Endothelial cell of umbilical vein (primary cell): Measurements from ENCODE around the gene DUSP2. TPM values are rescaled to one million over a fixed set of nuclear protein-coding genes. Genes with fewer than 3 reads are reported as not detected.

ENCODE experiments used
- BruUV-seq: library from RNA; stranded (reverse); fragments of 400-500 nt; replicated peaks from 2 replicates; lab custom pipeline; 2021; lab: Mats Ljungman, UMichigan
- CTCF ChIA-PET: fragments of 300-600, 350-600 bp; sonication (Branson Sonifier 250); formaldehyde crosslinking; loops from one replicate; lab custom pipeline; 2021; ENCODE audit warnings: antibody characterized with exemption, inconsistent platforms; lab: Charles Lee
- POLR2A ChIA-PET: fragments of 300-600, 350-600 bp; sonication (Branson Sonifier 250); formaldehyde crosslinking; loops from one replicate; lab custom pipeline; 2021; ENCODE audit warnings: antibody characterized with exemption, inconsistent platforms; lab: Charles Lee
- DNase-seq: peaks from one replicate; pipeline ENCODE4 v3.0.0-alpha.2; 2011; ENCODE audit warnings: low read depth, low spot score
- FAIRE-seq: peaks from 2 replicates; lab custom pipeline; 2011; peaks lifted over from hg19 to GRCh38; lab: Jason Lieb, UNC
- H2AFZ ChIP-seq: 2 replicates; pipeline ENCODE4 v1.6.0; 2012; ENCODE audit warnings: low read depth, low read length, control low read depth, inconsistent platforms
- H3K27ac ChIP-seq: 2 replicates; pipeline ENCODE4 v1.5.1; 2011; ENCODE audit warnings: low read depth, mild to moderate bottlenecking, control low read depth, low read length, moderate library complexity; ENCODE audit not compliant: insufficient read depth
- H3K27me3 ChIP-seq, 2 experiments: 2 replicates each; pipeline versions ENCODE4 v1.6.0 to v1.6.1; 2011; ENCODE audit warnings: low read length in 2 of 2, mixed read lengths in 1 of 2; ENCODE audit not compliant: control insufficient read depth in 2 of 2, insufficient read depth in 2 of 2
- H3K36me3 ChIP-seq, 2 experiments: 2 replicates in 1 of 2; 3 replicates in 1 of 2; pipeline ENCODE4 v1.5.1; 2011; ENCODE audit warnings: low read length in 2 of 2, mild to moderate bottlenecking in 1 of 2, moderate library complexity in 1 of 2; ENCODE audit not compliant: control insufficient read depth in 2 of 2, insufficient read depth in 2 of 2; ENCODE audit errors: extremely low read depth in 1 of 2
- H3K4me1 ChIP-seq: 3 replicates; pipeline ENCODE4 v1.5.1; 2011; ENCODE audit warnings: mild to moderate bottlenecking, low read length; ENCODE audit not compliant: control insufficient read depth, insufficient read depth; ENCODE audit errors: extremely low read depth
- H3K4me2 ChIP-seq: 2 replicates; pipeline ENCODE4 v1.6.1; 2011; ENCODE audit warnings: low read length, control low read depth, mixed read lengths; ENCODE audit not compliant: insufficient read depth
- H3K4me3 ChIP-seq, 3 experiments: fragments of 200-600 bp in 1 of 3; sonication (generic), shearing (Covaris generic) in 1 of 3; replicated peaks in 1 of 3; 2 replicates each; pipeline ENCODE4 v1.5.1; 2011 to 2016; ENCODE audit warnings: control low read depth in 3 of 3, low read length in 3 of 3, mild to moderate bottlenecking in 2 of 3, inconsistent platforms in 1 of 3, low read depth in 1 of 3, moderate library complexity in 1 of 3; ENCODE audit not compliant: insufficient read depth in 1 of 3
- H3K79me2 ChIP-seq: 2 replicates; pipeline ENCODE4 v1.6.0; 2012; ENCODE audit warnings: low read length, inconsistent platforms; ENCODE audit not compliant: control insufficient read depth, insufficient read depth
- H3K9ac ChIP-seq: replicated peaks from 2 replicates; pipeline ENCODE3; 2011; ENCODE audit warnings: low read length, control low read depth; ENCODE audit not compliant: insufficient read depth; ENCODE audit errors: extremely low read depth
- H3K9me1 ChIP-seq: replicated peaks from 3 replicates; pipeline ENCODE4 v1.6.0; 2011; ENCODE audit warnings: mild to moderate bottlenecking, low read length; ENCODE audit not compliant: control insufficient read depth, insufficient read depth; ENCODE audit errors: extremely low read depth
- H3K9me3 ChIP-seq: replicated peaks from 2 replicates; pipeline ENCODE4 v1.5.1; 2012; ENCODE audit warnings: low read length, inconsistent platforms; ENCODE audit not compliant: control insufficient read depth, insufficient read depth
- H4K20me1 ChIP-seq: replicated peaks from 2 replicates; pipeline ENCODE3; 2011; ENCODE audit warnings: mild to moderate bottlenecking, low read length; ENCODE audit not compliant: control insufficient read depth, insufficient read depth; ENCODE audit errors: extremely low read depth
- CTCF ChIP-seq, 2 donors: IDR thresholded peaks; 1 replicate in 1 of 2; 2 replicates in 1 of 2; pipeline ENCODE4 v1.5.1; 2011; ENCODE audit warnings: low read length in 2 of 2, mild to moderate bottlenecking in 2 of 2, moderate library complexity in 2 of 2, control low read depth in 1 of 2, inconsistent platforms in 1 of 2, low read depth in 1 of 2; ENCODE audit not compliant: insufficient read depth in 1 of 2; ENCODE audit errors: extremely low read depth in 1 of 2
- EZH2 ChIP-seq: IDR thresholded peaks from 2 replicates; pipeline ENCODE4 v1.6.1; 2012; ENCODE audit warnings: borderline replicate concordance, low read depth, mild to moderate bottlenecking, moderate library complexity, low read length, inconsistent platforms; ENCODE audit not compliant: severe bottlenecking
- FOS ChIP-seq: IDR thresholded peaks from 2 replicates; pipeline ENCODE4 v1.6.1; 2011; ENCODE audit warnings: mild to moderate bottlenecking, low read length, moderate library complexity, borderline replicate concordance; ENCODE audit not compliant: insufficient read depth
- GATA2 ChIP-seq: IDR thresholded peaks from 2 replicates; pipeline ENCODE4 v1.7.0; 2011; ENCODE audit warnings: low read depth, mild to moderate bottlenecking, moderate library complexity, mixed read lengths, low read length; ENCODE audit not compliant: insufficient read length, insufficient read depth
- JUN ChIP-seq: IDR thresholded peaks from 2 replicates; pipeline ENCODE4 v1.6.1; 2011; ENCODE audit warnings: borderline replicate concordance, low read depth; ENCODE audit not compliant: insufficient read length, insufficient read depth
- MYC ChIP-seq: IDR thresholded peaks from one replicate; pipeline ENCODE4 v1.6.1; 2011; ENCODE audit warnings: mild to moderate bottlenecking, low read depth, low read length
- POLR2A ChIP-seq: IDR thresholded peaks from 2 replicates; pipeline ENCODE4 v1.6.1; 2012; ENCODE audit warnings: low read depth, mild to moderate bottlenecking, control low read depth, low read length
- POLR2AphosphoS5 ChIP-seq: IDR thresholded peaks from 2 replicates; pipeline ENCODE4 v1.6.1; 2012; ENCODE audit warnings: low read depth, mild to moderate bottlenecking, control low read depth, low read length, moderate library complexity; ENCODE audit not compliant: insufficient read depth
- dilution Hi-C: fragments of 300-500 bp; cut with MboI; formaldehyde crosslinking; loops from one replicate; pipeline ENCODE4 v1.15.0; 2019; ENCODE audit warnings: low sequenced_read_pairs; ENCODE audit not compliant: extremely low pct_ligation_motif_present
- intact Hi-C: fragments of 100-400 bp; cut with micrococcal nuclease; formaldehyde crosslinking; loops from one replicate; pipeline ENCODE4 v1.10.0; 2022
- polyA plus RNA-seq, 4 experiments: library from polyadenylated mRNA; depleted of rRNA in 3 of 4; stranded (reverse) in 3 of 4; unstranded in 1 of 4; fragments of >200 nt; gene quantifications; 2 replicates each; pipeline versions ENCODE4 v1.2.1 to v1.2.3, GENCODE V29; 2011 to 2012; ENCODE audit warnings: missing spikeins in 1 of 4
- total RNA-seq: library from RNA; stranded (reverse); gene quantifications from 2 replicates; pipeline ENCODE4 v1.2.3, GENCODE V29; 2021
- TF ChIP-seq, protein P1 (sequence below): IDR thresholded peaks from 2 replicates; pipeline ENCODE4 v1.6.1; 2011; ENCODE audit not compliant: insufficient read depth, insufficient read length

Gene DUSP2
- total and polyA plus RNA-seq, 2 donors (not counting 3 experiments of a cell fraction or from before 2014, with no cell fraction given): 0.33 TPM

DNA sequence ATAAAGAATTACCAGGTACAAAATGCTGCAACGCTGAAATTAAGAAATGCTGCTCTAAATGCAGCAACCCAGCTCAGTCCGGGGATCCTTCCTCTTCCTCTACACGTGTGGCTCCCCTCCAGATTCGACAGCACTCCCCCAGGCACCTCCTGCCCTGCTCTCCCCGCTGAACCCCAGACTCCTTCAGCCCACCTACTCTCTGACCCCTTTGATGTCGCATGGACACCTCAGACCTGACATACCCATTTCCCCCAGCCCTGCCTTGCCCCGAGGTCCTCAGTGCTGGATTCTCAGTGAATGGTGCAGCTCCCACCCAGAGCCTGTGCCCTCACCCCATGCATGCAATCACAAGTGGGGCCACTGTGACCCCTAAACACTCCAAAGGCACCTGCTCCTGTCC, 24.2 kb downstream of the DUSP2 start:
- H3K9me3 ChIP-seq: no peaks in the 10 kb centered on the region
- H3K4me1 ChIP-seq: no peaks in the 10 kb centered on the region
- no peak overlapping the region for H2AFZ ChIP-seq
- intact Hi-C loops (no loop called here), dilution Hi-C loops (no loop called here)
- DNase-seq: no peak
- FAIRE-seq: no peak
- no peak overlapping the region for H3K9ac ChIP-seq
- H3K27me3 ChIP-seq: peaks cover 3 to 6% of the 10 kb centered on the region in 2 experiments
- no peak overlapping the region for H3K4me2 ChIP-seq
- no TSS peak for BruUV-seq
- TF ChIP-seq GATA2 (no peak), POLR2A (no peak), MYC (no peak), FOS (no peak), JUN (no peak), EZH2 (no peak), CTCF (IDR thresholded peaks at IDR 0.05; ENCODE audit: extremely low read depth in 1 of 2, insufficient read depth in 1 of 2, low read depth in 1 of 2, low read length in 2 of 2) (no peak), POLR2AphosphoS5 (no peak)
- TF ChIP-seq, protein P1, sequence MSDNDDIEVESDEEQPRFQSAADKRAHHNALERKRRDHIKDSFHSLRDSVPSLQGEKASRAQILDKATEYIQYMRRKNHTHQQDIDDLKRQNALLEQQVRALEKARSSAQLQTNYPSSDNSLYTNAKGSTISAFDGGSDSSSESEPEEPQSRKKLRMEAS: no peak
- H3K79me2 ChIP-seq: no peaks in the 10 kb centered on the region
- ChIA-PET POLR2A (no interaction called here), CTCF (interaction anchor here (1.5 kb wide), 1 partner anchor 53 kb away, joined by 4 read pairs; no protein-coding TSS in a partner anchor)
- no peaks in the 10 kb centered on the region for H3K36me3 ChIP-seq
- no peak overlapping the region for H3K27ac ChIP-seq
- H3K4me3 ChIP-seq: no peak overlapping the region
- no peaks in the 10 kb centered on the region for H3K9me1 ChIP-seq
- H4K20me1 ChIP-seq: no peaks in the 10 kb centered on the region
